ENCODE measurements around the gene DAD1. TPM values are rescaled to one million over a fixed set of nuclear protein-coding genes. Genes with fewer than 3 reads are reported as not detected.

The DAD1 gene
- total RNA-seq, 1 donor from 2014 or later, result 328 TPM

DNA sequence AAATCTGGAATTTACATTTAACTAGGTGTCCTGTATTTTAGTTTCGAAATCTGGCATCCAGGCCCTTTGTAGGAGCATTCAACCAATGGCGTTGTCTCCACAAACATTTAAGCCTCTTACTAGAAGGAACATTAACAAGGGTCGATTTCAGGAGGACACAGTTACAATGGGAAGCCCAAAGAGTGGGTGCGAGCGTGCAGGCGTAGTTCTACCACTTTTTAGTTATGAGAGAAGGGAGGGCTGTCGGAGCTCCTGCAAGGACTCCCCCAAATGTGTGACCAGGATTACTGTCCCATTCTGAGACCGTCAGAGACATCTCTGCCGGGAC, 8.7 kb upstream of the DAD1 start:
- Histone ChIP-seq H3K27me3 (ENCODE audit: control insufficient read depth, insufficient read depth, low read length) (no peaks in the 10 kb centered on the region), H3K4me3 (ENCODE audit: low read depth, low read length) (peak overlapping the region; percentile 96), H3K36me3 (ENCODE audit: control insufficient read depth, insufficient read depth, low read length) (no peaks in the 10 kb centered on the region)
- TF ChIP-seq, protein P1, sequence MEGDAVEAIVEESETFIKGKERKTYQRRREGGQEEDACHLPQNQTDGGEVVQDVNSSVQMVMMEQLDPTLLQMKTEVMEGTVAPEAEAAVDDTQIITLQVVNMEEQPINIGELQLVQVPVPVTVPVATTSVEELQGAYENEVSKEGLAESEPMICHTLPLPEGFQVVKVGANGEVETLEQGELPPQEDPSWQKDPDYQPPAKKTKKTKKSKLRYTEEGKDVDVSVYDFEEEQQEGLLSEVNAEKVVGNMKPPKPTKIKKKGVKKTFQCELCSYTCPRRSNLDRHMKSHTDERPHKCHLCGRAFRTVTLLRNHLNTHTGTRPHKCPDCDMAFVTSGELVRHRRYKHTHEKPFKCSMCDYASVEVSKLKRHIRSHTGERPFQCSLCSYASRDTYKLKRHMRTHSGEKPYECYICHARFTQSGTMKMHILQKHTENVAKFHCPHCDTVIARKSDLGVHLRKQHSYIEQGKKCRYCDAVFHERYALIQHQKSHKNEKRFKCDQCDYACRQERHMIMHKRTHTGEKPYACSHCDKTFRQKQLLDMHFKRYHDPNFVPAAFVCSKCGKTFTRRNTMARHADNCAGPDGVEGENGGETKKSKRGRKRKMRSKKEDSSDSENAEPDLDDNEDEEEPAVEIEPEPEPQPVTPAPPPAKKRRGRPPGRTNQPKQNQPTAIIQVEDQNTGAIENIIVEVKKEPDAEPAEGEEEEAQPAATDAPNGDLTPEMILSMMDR (IDR thresholded peaks at IDR 0.05; ENCODE audit: insufficient read depth, low read length, poor library complexity, severe bottlenecking), result no peak
- DNase-seq (ENCODE audit: low read depth), result no peak

DNA sequence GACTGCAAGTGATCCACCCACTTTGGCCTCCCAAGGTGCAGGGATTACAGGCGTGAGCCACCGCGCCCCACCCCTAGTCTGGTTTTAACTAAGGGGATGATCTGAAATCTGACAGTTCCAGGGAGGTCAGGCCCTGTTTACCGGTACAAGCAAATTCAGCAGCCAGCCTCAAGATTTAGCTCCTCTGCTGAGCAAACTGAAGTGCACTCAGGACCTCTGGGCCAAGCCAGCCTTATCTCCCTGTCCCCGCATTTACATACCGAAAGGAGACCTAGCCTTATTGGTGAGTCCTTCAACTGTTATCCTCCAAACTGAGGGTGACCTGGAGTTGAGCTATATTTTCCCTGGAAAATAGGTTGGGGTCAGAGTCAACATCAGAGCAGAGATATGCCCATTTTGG, 8.2 kb upstream of the DAD1 start:
- TF ChIP-seq, protein P1 (IDR thresholded peaks at IDR 0.05; ENCODE audit: insufficient read depth, low read length, poor library complexity, severe bottlenecking), result no peak
- Histone ChIP-seq H3K4me3 (ENCODE audit: low read depth, low read length) (no peak overlapping the region), H3K36me3 (ENCODE audit: control insufficient read depth, insufficient read depth, low read length) (no peaks in the 10 kb centered on the region)

DNA sequence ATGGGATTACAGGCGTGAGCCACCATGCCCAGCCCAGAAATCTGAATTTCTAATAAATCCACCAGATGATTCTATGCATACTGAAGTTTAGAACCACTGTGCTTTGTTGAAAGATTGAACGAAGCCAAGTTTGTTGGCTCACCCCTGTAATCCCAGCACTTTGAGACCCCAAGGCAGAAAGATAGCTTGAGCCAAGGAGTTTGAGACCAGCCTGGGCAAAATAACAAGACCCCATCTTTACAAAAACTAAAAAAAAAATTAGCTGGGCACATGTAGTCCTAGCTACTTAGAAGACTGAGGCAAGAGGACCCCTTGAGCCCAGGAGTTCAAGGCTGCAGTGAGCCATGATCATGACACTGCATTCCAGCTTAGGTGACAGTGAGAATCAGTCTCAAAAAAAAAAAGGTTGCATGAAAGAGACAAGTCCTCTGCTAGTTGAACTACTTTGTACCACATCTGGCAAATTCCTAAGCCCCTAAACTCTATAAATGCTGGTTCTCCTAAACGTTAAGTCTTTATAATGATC, 7.4 kb upstream of the DAD1 start:
- H3K4me3 ChIP-seq (ENCODE audit: low read depth, low read length), result no peak overlapping the region
- H3K36me3 ChIP-seq (ENCODE audit: control insufficient read depth, insufficient read depth, low read length), result no peaks in the 10 kb centered on the region
- TF ChIP-seq, protein P1 (IDR thresholded peaks at IDR 0.05; ENCODE audit: insufficient read depth, low read length, poor library complexity, severe bottlenecking), result no peak
- no peaks in the 10 kb centered on the region for H3K27me3 ChIP-seq (ENCODE audit: control insufficient read depth, insufficient read depth, low read length)
- no peak for DNase-seq (ENCODE audit: low read depth)

More for the DNA sequence above, 8.2 kb upstream of the DAD1 start:
- H3K27me3 ChIP-seq (ENCODE audit: control insufficient read depth, insufficient read depth, low read length), result no peaks in the 10 kb centered on the region
- no peak for DNase-seq (ENCODE audit: low read depth)

GRCh38 chr14:22594156-22594716, 5.2 kb upstream of the DAD1 start:
- TF ChIP-seq, protein P1 (IDR thresholded peaks at IDR 0.05; ENCODE audit: insufficient read depth, low read length, poor library complexity, severe bottlenecking), result no peak
- no peak overlapping the region for H3K4me3 ChIP-seq (ENCODE audit: low read depth, low read length)
- H3K27me3 ChIP-seq (ENCODE audit: control insufficient read depth, insufficient read depth, low read length), result no peaks in the 10 kb centered on the region
- no peaks in the 10 kb centered on the region for H3K36me3 ChIP-seq (ENCODE audit: control insufficient read depth, insufficient read depth, low read length)
- no peak for DNase-seq (ENCODE audit: low read depth)

DNA sequence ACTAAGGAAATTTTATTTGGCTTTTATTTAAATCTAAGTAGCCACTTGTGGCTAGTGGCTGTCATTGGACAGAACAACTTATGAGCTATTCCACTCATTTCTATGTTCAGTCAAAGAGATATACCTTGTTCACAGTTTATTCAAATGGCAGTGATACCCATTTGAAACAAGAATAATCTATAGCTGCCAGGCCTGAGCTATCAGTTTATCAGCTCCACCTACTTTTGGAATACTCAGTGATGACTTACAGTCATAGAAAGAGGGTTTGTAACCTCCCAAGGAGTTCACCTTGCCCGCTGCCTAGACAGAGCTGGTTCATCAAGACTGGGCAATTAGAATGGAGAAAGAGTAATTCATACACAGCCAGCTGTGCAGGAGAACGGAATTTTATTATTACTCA, 4.6 kb upstream of the DAD1 start:
- Histone ChIP-seq H3K27me3 (ENCODE audit: control insufficient read depth, insufficient read depth, low read length) (no peaks in the 10 kb centered on the region), H3K36me3 (ENCODE audit: control insufficient read depth, insufficient read depth, low read length) (no peaks in the 10 kb centered on the region), H3K4me3 (ENCODE audit: low read depth, low read length) (no peak overlapping the region)
- no peak for DNase-seq (ENCODE audit: low read depth)
- TF ChIP-seq, protein P1 (IDR thresholded peaks at IDR 0.05; ENCODE audit: insufficient read depth, low read length, poor library complexity, severe bottlenecking), result no peak

DNA sequence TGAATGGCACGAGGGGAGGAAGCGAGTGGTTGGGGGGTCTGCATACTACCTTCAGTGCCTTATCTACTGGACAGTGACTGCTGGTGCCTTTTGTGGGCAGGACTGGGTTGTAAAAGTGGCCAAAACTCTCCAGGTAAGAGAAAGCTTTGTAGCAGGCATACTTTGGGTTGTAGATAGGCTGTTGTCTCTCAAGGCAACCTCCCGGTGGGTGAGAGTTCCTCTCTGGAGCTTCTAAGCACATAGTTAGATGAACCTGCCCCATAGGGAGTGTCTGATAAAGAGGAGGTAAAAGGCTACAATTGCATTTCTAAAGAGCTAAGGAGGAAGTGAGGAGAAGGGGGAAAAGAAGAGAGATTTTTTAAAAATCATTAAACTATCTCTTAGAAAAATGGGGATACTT, 4.2 kb upstream of the DAD1 start:
- TF ChIP-seq, protein P1 (IDR thresholded peaks at IDR 0.05; ENCODE audit: insufficient read depth, low read length, poor library complexity, severe bottlenecking), result no peak
- Histone ChIP-seq H3K27me3 (ENCODE audit: control insufficient read depth, insufficient read depth, low read length) (no peaks in the 10 kb centered on the region), H3K4me3 (ENCODE audit: low read depth, low read length) (no peak overlapping the region), H3K36me3 (ENCODE audit: control insufficient read depth, insufficient read depth, low read length) (no peaks in the 10 kb centered on the region)
- DNase-seq (ENCODE audit: low read depth), result no peak
